DMS79 treated with DMSO at 0.1 percent for 48 hours (cell line): Measurements from ENCODE around the gene DHX34.

Experiments
- DNase-seq: peaks from one replicate; lab custom pipeline; 2025; lab: John Stamatoyannopoulos, UW

DHX34 gene

DNA sequence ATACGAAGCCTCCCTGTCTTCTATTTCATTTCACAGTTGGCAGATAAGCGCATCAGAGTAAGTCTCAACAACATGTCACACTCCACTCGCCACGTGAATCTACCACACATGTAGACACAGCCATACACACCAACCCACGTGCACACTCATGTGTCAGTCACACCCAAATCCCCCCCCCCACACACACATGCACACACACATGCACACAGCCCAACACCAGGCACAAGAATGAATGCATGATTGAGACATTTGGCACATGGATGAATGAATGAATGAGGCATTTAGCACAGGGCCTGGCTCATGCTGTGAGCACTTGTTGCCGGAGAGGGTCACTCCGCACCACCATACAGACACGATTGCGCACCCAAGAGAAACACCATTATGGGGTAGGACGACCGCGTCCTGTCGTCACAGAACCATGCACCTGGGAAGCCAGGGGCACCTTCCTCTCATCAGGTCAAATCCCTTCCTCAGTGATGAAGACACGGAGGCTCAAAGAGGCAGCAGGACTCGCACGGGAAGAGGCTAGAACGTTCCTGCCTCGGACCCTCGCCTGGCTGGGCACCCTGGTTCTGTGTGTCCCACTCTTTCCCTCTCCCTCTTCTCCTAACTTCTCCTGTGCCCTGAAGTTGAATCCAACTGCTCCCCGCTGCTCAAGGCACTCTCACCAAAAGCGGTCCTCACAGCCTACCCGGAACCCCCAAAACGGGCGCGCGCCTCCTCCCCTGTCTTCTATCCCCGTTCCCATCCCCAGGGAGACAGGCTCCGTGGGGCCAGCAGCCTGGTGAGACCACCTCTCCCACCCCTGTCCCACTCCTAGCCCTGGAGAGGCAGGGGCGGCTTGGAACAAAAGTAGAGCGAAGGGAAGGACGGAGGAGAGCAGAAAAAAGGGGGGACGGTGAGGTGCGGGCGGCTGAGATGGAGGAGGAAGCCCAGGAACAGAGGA is 68.9 kb downstream of the DHX34 start:
- DNase-seq, result no peak

DNA sequence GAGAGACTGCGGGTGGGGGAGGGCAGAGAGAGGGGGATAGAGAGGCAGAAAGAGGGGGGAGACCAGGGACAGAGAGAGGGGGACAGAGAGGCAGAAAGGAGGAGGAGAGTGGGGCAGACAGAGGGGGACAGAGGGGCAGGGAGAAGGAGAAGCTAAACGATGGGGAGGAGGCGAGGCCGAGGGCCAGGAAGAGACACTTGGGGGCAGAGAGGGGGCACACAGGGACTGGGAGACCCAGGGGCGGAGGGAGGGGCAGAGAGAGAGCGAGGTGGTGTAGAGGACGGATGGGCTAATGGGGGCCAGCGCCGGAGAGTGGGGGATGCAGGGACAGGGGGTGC is 69.5 kb downstream of the DHX34 start:
- DNase-seq, result no peak

DNA sequence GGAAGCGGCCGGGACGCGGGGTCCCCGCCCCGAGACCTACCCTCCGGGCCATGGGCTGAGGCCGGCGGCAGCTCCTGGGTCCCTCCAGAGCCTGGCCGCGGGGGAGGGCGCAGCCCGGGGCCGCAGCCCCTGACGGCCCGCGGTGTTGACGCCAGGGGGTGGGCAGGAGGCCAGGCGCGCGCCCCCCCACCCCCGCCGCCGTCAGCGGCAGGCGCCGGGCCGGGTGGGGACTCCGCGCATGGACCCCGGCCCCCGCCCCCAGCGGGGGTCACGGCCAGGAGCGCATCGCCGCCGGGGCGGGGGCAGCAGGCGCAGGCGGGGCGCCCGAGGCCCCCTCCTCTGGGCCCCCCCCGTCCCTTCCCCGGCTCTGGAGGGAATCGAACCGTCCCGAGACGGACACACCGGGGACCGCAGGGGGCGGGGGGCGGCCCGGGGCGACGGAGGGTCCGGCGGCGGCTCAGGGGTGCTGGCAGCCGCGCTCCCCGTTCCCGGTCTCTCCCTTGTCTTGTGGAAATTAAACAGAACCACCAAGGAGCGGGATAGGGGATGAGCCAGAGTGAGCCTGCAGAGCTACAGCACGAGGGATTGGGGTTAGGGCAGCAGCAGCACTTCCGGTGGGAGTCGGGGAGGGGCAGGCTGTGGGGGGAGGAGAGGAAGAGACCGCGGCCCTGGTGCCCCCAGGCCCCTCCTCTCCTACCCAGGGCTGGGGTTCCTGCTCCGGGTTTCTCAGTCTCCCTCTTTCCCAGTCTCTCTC is 70.1 kb downstream of the DHX34 start, which contains the start of gene MEIS3:
Gene MEIS3 (minus strand): TSS at position 498 of the 754 bp plus-strand sequence. CDS start 446 bp downstream, at position 52.
- DNase-seq, result no peak

DNA sequence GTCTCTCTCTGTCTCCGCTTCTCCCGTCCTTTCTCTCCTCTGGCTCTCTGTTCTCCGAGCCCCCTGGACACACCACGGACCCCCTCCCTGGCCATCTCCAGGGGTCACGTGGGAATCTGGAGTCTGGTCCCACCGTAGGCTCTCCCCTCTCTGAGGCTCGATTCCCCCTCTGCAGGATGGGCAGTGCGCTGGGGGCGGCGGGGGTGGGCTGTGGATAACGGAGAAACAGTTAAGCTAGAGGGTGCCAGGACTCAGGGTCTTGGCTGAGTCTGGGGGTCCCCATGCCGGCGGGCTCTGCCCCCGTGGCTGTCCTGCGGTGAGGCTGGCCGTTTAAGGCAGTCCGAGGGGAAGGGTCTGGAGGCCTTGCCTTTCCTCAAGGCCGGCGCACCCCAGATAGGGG is 70.7 kb downstream of the DHX34 start:
- DNase-seq, result no peak

DNA sequence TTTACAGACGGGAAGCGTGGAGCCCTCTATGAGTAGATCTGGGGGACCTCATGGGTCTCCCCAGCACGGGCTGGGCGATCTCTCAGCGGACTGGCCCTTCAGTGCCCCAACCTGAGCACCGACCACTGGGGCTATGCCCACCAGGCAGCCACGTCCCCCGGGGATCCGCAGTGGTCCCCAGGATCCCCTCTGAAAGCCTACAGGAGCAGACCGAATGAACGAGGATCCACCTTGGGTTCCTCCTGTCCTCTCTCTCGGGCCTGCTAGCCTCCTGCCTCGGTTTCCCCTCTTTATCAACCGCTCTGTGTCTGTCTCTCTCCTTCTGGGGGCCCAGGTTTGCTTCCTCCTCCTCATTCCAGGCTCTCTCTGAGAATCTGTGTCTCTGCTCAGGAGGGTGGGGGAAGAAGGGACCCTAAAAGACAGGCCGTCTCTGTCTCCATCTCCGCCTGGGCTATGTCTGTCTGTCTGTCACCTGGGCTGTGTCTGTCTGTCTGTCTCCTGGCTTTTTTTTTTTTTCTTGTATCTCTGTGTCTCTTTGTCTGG is 72.2 kb downstream of the DHX34 start:
- DNase-seq, result no peak

DNA sequence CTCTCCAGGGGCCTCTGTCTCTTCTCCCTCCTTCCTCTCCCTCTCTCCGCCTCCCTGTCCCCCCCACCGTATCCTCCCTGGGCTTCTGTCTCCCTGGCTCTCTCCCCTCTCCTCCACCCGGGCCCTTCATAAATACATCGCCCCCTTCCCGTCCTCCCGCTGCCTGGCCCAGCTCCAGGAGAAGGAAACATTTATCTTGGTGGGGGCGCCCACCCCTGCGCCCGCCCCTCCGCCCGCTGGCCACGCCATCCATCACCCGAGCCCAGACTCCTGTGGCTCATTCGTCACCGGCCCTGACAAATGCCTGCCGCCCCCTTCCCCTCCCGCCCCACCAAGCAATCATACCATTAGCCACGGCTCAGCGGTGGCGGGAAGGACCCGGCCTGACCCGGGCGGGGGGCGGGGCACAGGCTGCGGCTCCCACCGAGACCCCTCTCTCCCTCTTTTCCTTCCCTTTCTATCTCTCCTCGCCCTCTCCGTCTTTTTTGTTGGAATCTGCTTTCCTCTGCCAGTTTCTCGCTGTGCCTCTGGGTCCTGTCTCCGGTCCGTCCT is 72.8 kb downstream of the DHX34 start:
- DNase-seq, result peak; percentile 38

DNA sequence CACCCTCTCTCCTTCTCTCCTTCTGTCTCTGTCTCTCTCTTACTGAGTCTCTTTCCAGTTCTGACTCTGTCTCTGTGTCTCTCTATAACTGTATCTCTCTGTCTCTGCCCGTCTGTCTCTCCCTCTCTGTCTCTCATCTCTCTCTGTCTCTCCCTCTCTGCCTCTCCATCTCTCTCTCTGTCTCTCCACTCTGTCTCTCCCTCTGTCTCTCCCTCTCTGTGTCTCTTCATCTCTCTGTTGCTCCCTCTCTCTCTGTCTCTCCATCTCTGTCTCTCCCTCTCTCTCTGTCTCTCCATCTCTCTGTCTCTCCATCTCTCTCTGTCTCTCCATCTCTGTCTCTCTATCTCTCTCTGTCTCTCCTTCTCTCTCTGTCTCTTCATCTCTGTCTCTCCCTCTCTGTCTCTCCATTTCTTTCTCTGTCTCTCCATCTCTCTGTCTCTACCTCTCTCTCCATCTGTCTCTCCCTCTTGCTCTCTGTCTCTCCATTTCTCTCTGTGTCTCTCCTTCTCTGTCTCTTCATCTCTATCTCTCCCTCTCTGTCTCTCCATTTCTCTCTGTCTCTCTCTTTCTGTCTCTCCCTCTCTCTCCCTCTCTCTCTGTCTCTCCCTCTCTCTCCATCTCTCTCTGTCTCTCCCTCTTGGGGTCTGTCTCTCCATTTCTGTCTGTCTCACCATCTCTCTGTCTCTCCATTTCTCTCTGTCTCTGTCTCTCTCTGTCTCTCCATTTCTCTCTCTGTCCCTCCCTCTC is 73.5 kb downstream of the DHX34 start:
- no peak for DNase-seq

DNA sequence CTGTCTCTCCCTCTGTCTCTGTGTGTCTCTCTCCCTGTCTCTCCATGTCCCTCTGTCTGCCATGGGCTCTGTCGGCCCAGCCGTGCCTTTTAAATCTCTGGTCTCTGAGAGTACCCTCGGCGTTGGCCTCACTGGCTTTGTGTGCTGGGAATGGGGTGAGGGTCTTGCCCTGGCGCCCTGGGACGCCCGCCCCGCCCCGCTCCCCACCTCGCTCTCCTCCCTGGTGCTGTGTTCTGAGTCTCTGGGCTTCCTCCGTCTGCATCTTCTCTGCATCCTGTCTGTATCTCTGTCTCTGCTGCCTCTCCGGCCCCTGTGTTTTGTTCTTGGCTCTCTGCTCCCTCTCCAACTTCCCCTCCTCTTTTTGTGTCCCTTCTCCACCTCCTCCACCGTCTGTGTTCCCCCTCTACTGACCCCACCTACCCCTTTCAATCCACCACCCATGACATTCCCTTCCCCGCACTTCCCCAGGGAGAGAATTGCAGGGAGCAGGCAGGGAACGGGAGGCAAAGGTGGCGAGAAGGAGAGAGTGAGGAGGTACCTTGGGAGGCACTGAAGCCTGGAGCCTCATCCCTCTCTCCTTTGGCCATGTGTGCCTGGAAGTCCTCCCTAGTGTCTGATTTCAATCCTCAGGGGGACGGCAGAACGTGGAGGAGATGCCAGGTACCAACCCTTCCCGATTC is 74.2 kb downstream of the DHX34 start:
- no peak for DNase-seq

DNA sequence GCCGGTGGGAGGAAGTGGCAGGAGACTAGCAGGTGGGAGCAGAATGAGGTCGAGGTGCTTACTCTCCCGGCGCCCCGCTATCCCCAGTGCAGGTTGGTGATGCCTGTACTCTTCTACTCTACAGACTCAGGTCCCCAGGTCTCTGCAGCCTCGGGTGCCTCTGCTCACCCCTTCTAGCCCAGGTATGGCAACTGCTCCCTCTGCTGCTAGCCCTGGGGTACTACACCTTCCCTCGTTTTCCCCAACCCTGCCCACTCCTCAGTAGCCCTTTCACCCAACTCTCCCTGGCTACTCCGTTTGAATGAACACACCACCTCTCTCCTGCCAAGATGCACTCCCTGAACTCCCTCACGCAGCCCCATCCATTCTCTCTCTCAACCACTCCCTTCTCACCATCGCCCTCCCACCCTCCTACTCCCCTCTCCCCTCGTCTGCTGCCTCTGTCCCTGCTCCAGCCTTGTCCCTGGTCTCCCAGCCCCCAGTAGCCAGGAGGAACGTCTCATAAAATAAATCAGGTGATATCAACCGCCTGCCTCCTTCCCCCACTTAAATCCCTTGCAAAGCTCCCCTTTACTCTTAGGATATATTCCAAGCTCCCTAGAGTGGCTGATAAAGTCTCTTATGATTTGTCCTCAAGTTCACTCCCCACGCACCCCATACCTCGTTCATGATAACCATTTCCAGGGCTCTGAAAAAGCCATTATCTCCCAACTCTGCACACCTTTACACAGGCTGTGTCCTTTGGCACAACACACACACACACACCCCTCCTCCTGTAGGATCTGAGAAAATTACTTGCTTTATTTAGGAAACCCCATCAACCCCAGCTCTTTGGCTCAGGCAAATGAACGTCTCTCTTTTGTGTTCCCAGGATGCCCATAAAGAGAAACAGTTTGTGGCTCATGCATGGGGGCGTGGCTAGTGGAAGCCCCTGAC is 78.4 kb downstream of the DHX34 start:
- DNase-seq, result peak; percentile 85

DNA sequence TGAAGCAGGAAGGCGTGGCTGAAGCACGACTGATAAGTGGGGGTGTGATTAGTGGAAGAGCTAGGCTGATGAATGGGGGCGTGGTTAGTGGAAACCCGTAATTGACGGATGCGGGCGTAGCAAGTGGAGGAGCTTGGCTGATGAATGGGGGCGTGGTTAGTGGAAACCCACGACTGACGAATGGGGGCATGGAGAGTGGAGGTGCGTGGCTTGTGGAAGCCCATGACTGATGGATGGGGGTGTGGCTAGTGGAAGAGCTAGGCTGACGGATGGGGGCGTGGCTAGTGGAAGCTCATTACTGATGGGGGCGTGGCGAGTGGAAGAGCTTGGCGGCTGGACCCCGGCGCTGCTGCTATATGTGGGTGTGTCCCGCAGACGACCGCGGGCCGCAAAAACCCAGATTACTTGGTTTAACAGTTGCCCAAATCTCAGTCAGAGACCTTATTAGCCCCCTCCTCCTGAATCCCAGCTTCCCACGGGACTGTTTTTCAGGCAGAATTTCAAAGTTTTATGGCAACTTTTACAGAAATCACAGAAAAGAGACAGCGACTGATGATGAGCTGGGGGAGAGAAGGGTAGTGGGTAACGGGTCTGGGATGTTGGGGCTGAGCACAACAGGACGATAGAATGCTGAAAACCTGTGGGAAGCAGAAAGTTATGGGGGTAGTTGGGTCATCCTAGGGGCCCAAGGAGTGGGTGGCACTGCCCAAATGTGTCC is 79.2 kb downstream of the DHX34 start:
- DNase-seq, result peak; percentile 97

DNA sequence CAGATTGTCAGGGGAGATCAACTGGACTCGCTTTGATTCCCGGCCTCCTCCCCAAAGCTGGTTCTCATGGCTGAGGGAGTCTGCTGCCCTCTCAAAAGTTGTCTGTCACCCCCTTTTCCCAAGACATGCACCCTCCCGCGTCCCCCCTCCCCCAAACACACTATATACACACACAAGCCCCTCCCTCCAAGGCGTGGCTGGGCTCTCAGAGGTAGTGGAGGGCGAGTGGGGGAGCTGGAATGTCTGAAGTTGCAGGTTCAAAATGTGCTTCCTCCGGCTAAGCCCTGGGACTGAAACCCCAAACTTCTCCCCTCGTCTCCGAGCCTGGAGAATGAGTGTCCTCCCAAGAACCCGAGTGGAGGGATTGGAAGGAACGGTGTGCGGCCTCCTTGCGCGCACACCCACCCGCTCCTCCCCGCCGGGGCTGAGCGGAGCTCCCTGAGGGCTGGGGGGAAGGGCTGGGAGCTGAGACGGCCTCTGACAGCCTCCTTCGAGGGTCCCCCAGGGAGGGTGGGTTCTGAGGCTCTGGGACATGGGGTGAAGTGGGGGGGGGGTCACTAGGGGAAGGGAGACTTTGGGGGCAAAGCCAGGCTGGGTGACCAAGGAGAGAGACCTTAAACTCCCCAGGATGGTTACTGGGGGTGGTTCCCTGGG is 80.2 kb downstream of the DHX34 start:
- DNase-seq, result no peak

DNA sequence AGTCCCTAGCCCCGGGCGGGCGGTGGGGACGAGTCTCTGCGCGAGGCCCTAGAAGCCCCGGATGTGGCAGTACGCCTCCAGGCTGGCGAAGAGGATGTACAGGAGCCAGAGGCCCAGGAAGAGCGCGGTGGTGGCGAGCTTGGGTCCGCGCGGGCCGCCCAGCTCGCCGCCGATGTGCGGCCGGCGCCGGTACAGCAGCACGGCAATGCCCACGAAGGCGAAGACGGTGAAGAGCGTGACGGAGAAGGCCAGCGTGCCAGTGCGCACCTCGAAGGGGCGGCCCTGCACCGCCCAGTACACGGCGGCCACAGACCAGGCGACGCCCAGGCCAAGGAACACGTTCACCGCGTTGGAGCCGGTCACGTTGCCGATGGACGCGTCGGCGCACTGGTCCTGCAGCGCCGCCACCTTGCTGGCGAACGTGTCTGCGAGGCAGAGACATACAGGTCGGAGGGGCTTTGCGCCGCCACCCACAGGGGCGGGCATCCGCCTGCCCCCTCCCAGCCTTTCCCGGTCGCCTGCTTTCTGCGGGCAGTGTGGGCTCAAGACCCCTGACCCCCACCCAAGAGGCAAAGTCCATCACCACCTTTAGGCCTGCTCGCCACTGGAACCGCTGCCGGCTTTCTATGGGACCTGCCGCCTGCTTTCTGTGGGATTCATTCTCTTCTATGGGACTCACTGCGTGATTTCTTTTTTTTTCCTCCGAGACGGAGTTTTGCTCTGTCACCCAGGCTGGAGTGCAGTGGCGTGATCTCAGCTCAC is 81.1 kb downstream of the DHX34 start:
- no peak for DNase-seq

DNA sequence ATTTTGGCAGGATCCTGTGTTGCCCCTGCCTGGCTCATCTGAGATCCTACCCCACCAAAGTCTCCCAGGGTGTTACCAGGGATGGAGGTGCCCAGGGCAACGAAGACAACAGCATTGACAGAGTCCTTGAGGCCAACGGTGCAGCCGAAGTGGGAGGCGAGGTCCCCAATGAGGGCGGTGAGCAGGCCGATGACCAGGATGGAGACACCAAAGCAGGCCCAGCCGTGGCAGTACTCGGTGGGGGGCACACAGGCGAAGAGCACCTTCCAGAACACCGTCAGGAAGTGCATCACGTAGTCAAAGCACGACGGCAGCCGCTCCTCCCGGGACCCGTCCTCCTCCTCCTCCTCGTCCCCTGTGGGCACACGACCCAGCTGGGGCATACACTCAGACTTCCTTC is 83.0 kb downstream of the DHX34 start:
- no peak for DNase-seq
